K562 (cell line): ENCODE results near the gene OR8B3. TPM values are rescaled to one million over a fixed set of nuclear protein-coding genes. Genes with fewer than 3 reads are reported as not detected.
A peak's percentile ranks its signal among the peaks of the same experiment; 100 is the strongest.
"Not testable (repeated sequence)": the region's sequence is repeated elsewhere in the genome, so short reads cannot be mapped to it uniquely, and the experiment has no call there.

Experiments used
- ATAC-seq: fragments of 200-7000 bp; cut with Tn5 transposase; 3 replicates; pipeline ENCODE4 v1.9.1; 2020; ENCODE audit warnings: moderate library complexity
- BruUV-seq: library from RNA; stranded (reverse); fragments of 400-500 nt; replicated peaks from 2 replicates; lab custom pipeline; 2021; lab: Mats Ljungman, UMichigan
- CTCF ChIA-PET: fragments of 300-600 bp; formaldehyde crosslinking; extraction: SDS; loops from one replicate; lab custom pipeline; 2021; ENCODE audit warnings: low intra/inter-chr PET ratio; lab: Yijun Ruan, JAX
- POLR2A ChIA-PET: fragments of 300-600, 350-650 bp; sonication (Branson Sonifier 250); formaldehyde crosslinking; extraction: SDS; loops from one replicate; lab custom pipeline; 2021; ENCODE audit warnings: antibody characterized with exemption, inconsistent platforms; lab: Yijun Ruan, JAX
- DNase-seq, 4 experiments: peaks; one replicate each; pipeline versions ENCODE4 v3.0.0 to v3.0.0-alpha.2; 2011 to 2018; ENCODE audit warnings: low spot score in 3 of 4, mixed read lengths in 3 of 4; ENCODE audit errors: extremely low read depth in 1 of 4
- FAIRE-seq: peaks from 2 replicates; lab custom pipeline; 2011; peaks lifted over from hg19 to GRCh38; lab: Jason Lieb, UNC
- H2AFZ ChIP-seq: 2 replicates; pipeline ENCODE4 v1.6.0; 2011; ENCODE audit warnings: low read depth, low read length, control low read depth, inconsistent platforms
- H3K27ac ChIP-seq: fragments of 200-600 bp; 3 replicates; pipeline ENCODE4 v1.8.0; 2011; ENCODE audit warnings: low read depth, mild to moderate bottlenecking, control low read depth, inconsistent platforms, low read length, moderate library complexity, mixed read lengths; ENCODE audit errors: extremely low read depth
- H3K27me3 ChIP-seq, 2 experiments: fragments of 300-600 bp in 1 of 2; 2 replicates in 1 of 2; 3 replicates in 1 of 2; pipeline versions ENCODE4 v1.6.0 to v1.8.0; 2011; ENCODE audit warnings: inconsistent platforms in 2 of 2, low read length in 2 of 2, mild to moderate bottlenecking in 1 of 2, mixed read lengths in 1 of 2, moderate library complexity in 1 of 2; ENCODE audit not compliant: control insufficient read depth in 2 of 2, insufficient read depth in 2 of 2
- H3K36me3 ChIP-seq: fragments of 300-600 bp; 3 replicates; pipeline ENCODE4 v1.8.0; 2011; ENCODE audit warnings: mild to moderate bottlenecking, low read length, inconsistent platforms; ENCODE audit not compliant: control insufficient read depth, insufficient read depth
- H3K4me1 ChIP-seq, 2 experiments: fragments of 200-600 bp in 1 of 2; replicated peaks in 1 of 2; 2 replicates in 1 of 2; 3 replicates in 1 of 2; pipeline versions ENCODE4 v1.5.1 to v1.8.0; 2011; ENCODE audit warnings: inconsistent platforms in 2 of 2, low read length in 2 of 2, mild to moderate bottlenecking in 1 of 2, mixed read lengths in 1 of 2, moderate library complexity in 1 of 2; ENCODE audit not compliant: control insufficient read depth in 2 of 2, insufficient read depth in 2 of 2
- H3K4me2 ChIP-seq: 2 replicates; pipeline ENCODE4 v1.6.1; 2011; ENCODE audit warnings: low read length, control low read depth, inconsistent platforms, mixed read lengths; ENCODE audit not compliant: insufficient read depth
- H3K4me3 ChIP-seq: fragments of 200-600 bp; sonication (generic), shearing (Covaris generic); 2 replicates; pipeline ENCODE4 v1.5.1; 2016; ENCODE audit warnings: control low read depth, inconsistent platforms
- H3K79me2 ChIP-seq: fragments of 200-600 bp; 3 replicates; pipeline ENCODE4 v1.8.0; 2011; ENCODE audit warnings: low read length, inconsistent platforms; ENCODE audit not compliant: control insufficient read depth, insufficient read depth
- H3K9ac ChIP-seq, 2 experiments: 2 replicates each; pipeline versions ENCODE4 v1.6.0 to v1.6.1; 2011; ENCODE audit warnings: low read depth in 2 of 2, low read length in 2 of 2, control low read depth in 1 of 2, inconsistent platforms in 1 of 2, mild to moderate bottlenecking in 1 of 2, mixed read lengths in 1 of 2; ENCODE audit not compliant: insufficient read depth in 1 of 2
- H3K9me1 ChIP-seq: one replicate; pipeline ENCODE4 v1.6.0; 2011; ENCODE audit warnings: inconsistent platforms, mild to moderate bottlenecking, low read length, moderate library complexity; ENCODE audit not compliant: control insufficient read depth, insufficient read depth
- H3K9me3 ChIP-seq: replicated peaks from 2 replicates; pipeline ENCODE4 v1.5.1; 2011; ENCODE audit warnings: low read depth, low read length, inconsistent platforms; ENCODE audit not compliant: control insufficient read depth, insufficient read depth
- H4K20me1 ChIP-seq: replicated peaks from 2 replicates; pipeline ENCODE4 v1.6.1; 2011; ENCODE audit warnings: low read length, inconsistent platforms, mixed read lengths; ENCODE audit not compliant: control insufficient read depth, insufficient read depth
- ARID2 ChIP-seq: fragments of 450-650 bp; IDR thresholded peaks from 2 replicates; pipeline ENCODE4 v1.6.1; 2017; ENCODE audit warnings: antibody characterized with exemption, mild to moderate bottlenecking
- HDAC8 ChIP-seq: fragments of 450-650 bp; IDR thresholded peaks from 2 replicates; pipeline ENCODE4 v1.6.1; 2016; ENCODE audit warnings: mild to moderate bottlenecking, missing genetic modification characterization, moderate library complexity, missing compliant biosample characterization
- HOXB6 ChIP-seq: fragments of 250-450 bp; sonication (Bioruptor Pico); IDR thresholded peaks from 2 replicates; pipeline ENCODE4 v1.5.1; 2022; ENCODE audit warnings: mild to moderate bottlenecking, borderline replicate concordance
- MAFF ChIP-seq: IDR thresholded peaks from 2 replicates; pipeline ENCODE4 v1.6.1; 2012; ENCODE audit warnings: low read length, improper control_type of control experiment
- MAFG ChIP-seq: fragments of 450-650 bp; conservative IDR thresholded peaks from 2 replicates; pipeline ENCODE4 v1.6.1; 2016; ENCODE audit warnings: missing genetic modification characterization, missing compliant biosample characterization
- MAFK ChIP-seq: IDR thresholded peaks from 2 replicates; pipeline ENCODE4 v1.6.1; 2011; ENCODE audit warnings: low read length, improper control_type of control experiment
- NBN ChIP-seq: fragments of 450-650 bp; IDR thresholded peaks from 2 replicates; pipeline ENCODE4 v1.6.1; 2016; ENCODE audit warnings: low read depth, mild to moderate bottlenecking
- NFE2 ChIP-seq: IDR thresholded peaks from 2 replicates; pipeline ENCODE4 v1.6.1; 2014; ENCODE audit warnings: antibody characterized with exemption, low read depth
- NR2C1 ChIP-seq, 2 experiments: fragments of 450-650 bp; IDR thresholded peaks; 2 replicates each; pipeline ENCODE4 v1.6.1; 2017; ENCODE audit warnings: mild to moderate bottlenecking in 2 of 2, antibody characterized with exemption in 1 of 2, inconsistent platforms in 1 of 2, missing compliant biosample characterization in 1 of 2, missing genetic modification characterization in 1 of 2
- SETDB1 ChIP-seq: IDR thresholded peaks from one replicate; pipeline ENCODE4 v1.6.1; 2012; ENCODE audit warnings: low read length, control low read depth, inconsistent platforms
- SFPQ ChIP-seq: fragments of 200-400 bp; formaldehyde crosslinking; IDR thresholded peaks from 2 replicates; pipeline ENCODE4 v1.6.1; 2017; ENCODE audit warnings: mild to moderate bottlenecking, low read depth, low read length, moderate library complexity
- SREBF2 ChIP-seq: sonication (generic); formaldehyde crosslinking; IDR thresholded peaks from 2 replicates; pipeline ENCODE4 v1.4.0; 2020; ENCODE audit warnings: mild to moderate bottlenecking, missing genetic modification reagents
- WGBS: fragments of 100-300 bp; shearing (Covaris generic); methylation state at CpG from one replicate; pipeline ENCODE4 v1.1.6; 2016; ENCODE audit warnings: low coverage, mixed read lengths; ENCODE audit not compliant: insufficient coverage; ENCODE audit errors: missing lambda C conversion rate; 5-methylcytosine and 5-hydroxymethylcytosine counted together
- in situ Hi-C: fragments of 300-500 bp; cut with MboI; formaldehyde crosslinking; loops from 4 replicates; pipeline ENCODE4 v1.15.0; 2018; ENCODE audit warnings: inconsistent platforms, mixed read lengths
- intact Hi-C: fragments of 100-400 bp; cut with micrococcal nuclease; formaldehyde crosslinking; loops from 2 replicates; pipeline ENCODE4 v1.14.2; 2022
- polyA plus RNA-seq, 8 experiments: library from polyadenylated mRNA; depleted of rRNA in 4 of 8; stranded (reverse) in 5 of 8; unstranded in 3 of 8; fragments of >200 nt; fragmentation: Nextera tagmentation in 2 of 8; fragmentation: Illumina TruSeq in 1 of 8; extraction: Ambion mirVana in 2 of 8; extraction: Trizol in 1 of 8; gene quantifications; 2 replicates each; pipeline versions ENCODE4 v1.2.1 to v1.2.3, GENCODE V29; 2011 to 2014; ENCODE audit warnings: inconsistent platforms in 1 of 8, missing spikeins in 1 of 8
- total RNA-seq, 7 experiments: library from RNA; depleted of rRNA in 6 of 7; stranded (reverse); fragments of >200 nt in 6 of 7; fragmentation: Illumina TruSeq in 2 of 7; extraction: Trizol in 2 of 7; gene quantifications; 2 replicates each; pipeline versions ENCODE4 v1.2.1 to v1.2.3, GENCODE V29; 2011 to 2021; ENCODE audit warnings: low replicate concordance in 1 of 7

Gene OR8B3
- total and polyA plus RNA-seq, 9 of the 15 experiments (the other 6 are each of a cell fraction or from before 2014, with no cell fraction given): 0.13 TPM; not detected in 8

- H3K4me1 ChIP-seq, POLR2A ChIA-PET, H2AFZ ChIP-seq, H3K4me2 ChIP-seq, H3K9me3 ChIP-seq, H3K9ac ChIP-seq, H4K20me1 ChIP-seq, BruUV-seq: not testable (repeated sequence)
- WGBS: 44% methylated on average over 2 of the region's 4 CpGs
- TF ChIP-seq MAFK (peak; percentile 66; the same call in 1 of the 2 replicates), MAFG (tag) (peak; percentile 39; the same call in 1 of the 2 replicates), MAFF (peak; percentile 71; the same call in 1 of the 2 replicates), NFE2 (peak; percentile 74)
- TF ChIP-seq, all 486 proteins: peak for 4; not testable (repeated sequence) for 482
- H3K4me3 ChIP-seq, H3K27me3 ChIP-seq, H3K27ac ChIP-seq, H3K36me3 ChIP-seq, DNase-seq, intact Hi-C loops, H3K79me2 ChIP-seq, H3K9me1 ChIP-seq, in situ Hi-C loops, CTCF ChIA-PET: not testable (repeated sequence)
- FAIRE-seq (peak; percentile 73), ATAC-seq (peak; percentile 58)
Measured at GRCh38 chr11:124396847-124397246, 2.0 kb downstream of the OR8B3 start.

GRCh38 chr11:124394408-124394807 lies 4.4 kb downstream of the OR8B3 start:
- no TSS peak for BruUV-seq
- WGBS: 56% methylated on average over 3 of the region's 3 CpGs
- DNase-seq (peak in 2 of 4 experiments; percentile 22 to 64), FAIRE-seq (no peak), ATAC-seq (peak; percentile 91)
- Histone ChIP-seq H4K20me1 (no peaks in the 10 kb centered on the region), H3K9ac (no peak overlapping the region), H3K4me2 (no peak overlapping the region), H3K9me1 (no peaks in the 10 kb centered on the region), H3K27ac (no peak overlapping the region), H3K4me3 (no peak overlapping the region), H3K27me3 (no peaks in the 10 kb centered on the region), H3K79me2 (no peaks in the 10 kb centered on the region), H2AFZ (no peak overlapping the region), H3K9me3 (no peaks in the 10 kb centered on the region), H3K36me3 (no peaks in the 10 kb centered on the region), H3K4me1 (peaks cover 0 to 5% of the 10 kb centered on the region in 2 experiments; a peak in 1 of 5 replicates)
- ChIA-PET CTCF (no interaction called here), POLR2A (no interaction called here)
- intact Hi-C loops (no loop called here), in situ Hi-C loops (no loop called here)
- peak; percentile 74 for TF ChIP-seq MAFG (tag)
- TF ChIP-seq SREBF2 (CRISPR knock-in tag): no peak
- no peak for TF ChIP-seq ARID2
- no peak for TF ChIP-seq NBN
- TF ChIP-seq SETDB1: no peak
- no peak for TF ChIP-seq HOXB6 (CRISPR knock-in tag)
- TF ChIP-seq NR2C1 (IDR thresholded peaks at IDR 0.05): no peak
- TF ChIP-seq NR2C1 (tag; IDR thresholded peaks at IDR 0.05): no peak
- TF ChIP-seq SFPQ: no peak
- TF ChIP-seq HDAC8 (tag): no peak
- TF ChIP-seq MAFF: peak; percentile 56
